Activated CD8-positive, alpha-beta memory T cell treated with anti-CD3 and anti-CD28 coated beads, Interleukin-2, amount 10 ng/mL, durations not matched to agents 7 days and 5 days (primary cell): ENCODE measurements around the gene TAF11L3. TPM values are rescaled to one million over a fixed set of nuclear protein-coding genes. Genes with fewer than 3 reads are reported as not detected.
"Not testable (repeated sequence)": the region's sequence is repeated elsewhere in the genome, so short reads cannot be mapped to it uniquely, and the experiment has no call there.

ENCODE experiments used
- ATAC-seq: fragments of 150-1000 bp; cut with Tn5 transposase; one replicate; pipeline ENCODE4 v1.10.0; 2021; ENCODE audit warnings: moderate library complexity
- CTCF ChIA-PET: fragments of 350-600 bp; sonication (Branson Sonifier 250); formaldehyde crosslinking; loops from one replicate; lab custom pipeline; 2021; ENCODE audit warnings: antibody characterized with exemption; lab: Charles Lee
- DNase-seq: peaks from one replicate; pipeline ENCODE4 v3.0.0-alpha.2; 2020
- H3K27ac Mint-ChIP-seq: one replicate; pipeline ENCODE4 v1.8.0; 2021; ENCODE audit warnings: mild to moderate bottlenecking, mixed read lengths
- H3K27me3 Mint-ChIP-seq: one replicate; pipeline ENCODE4 v1.8.0; 2021; ENCODE audit warnings: mixed read lengths
- H3K36me3 Mint-ChIP-seq: one replicate; pipeline ENCODE4 v1.8.0; 2021; ENCODE audit warnings: mild to moderate bottlenecking, mixed read lengths
- H3K4me1 Mint-ChIP-seq: one replicate; pipeline ENCODE4 v1.8.0; 2021; ENCODE audit warnings: mixed read lengths
- H3K4me3 Mint-ChIP-seq: one replicate; pipeline ENCODE4 v1.8.0; 2021; ENCODE audit warnings: mild to moderate bottlenecking, moderate library complexity, mixed read lengths
- H3K9me3 Mint-ChIP-seq: one replicate; pipeline ENCODE4 v1.8.0; 2022; ENCODE audit warnings: low read depth, mixed read lengths
- total RNA-seq, 2 experiments: library from RNA; stranded (reverse); gene quantifications; one replicate each; pipeline ENCODE4 v1.2.3, GENCODE V29; 2021

Gene TAF11L3
- total RNA-seq, 2 experiments from 2014 or later: not detected

DNA sequence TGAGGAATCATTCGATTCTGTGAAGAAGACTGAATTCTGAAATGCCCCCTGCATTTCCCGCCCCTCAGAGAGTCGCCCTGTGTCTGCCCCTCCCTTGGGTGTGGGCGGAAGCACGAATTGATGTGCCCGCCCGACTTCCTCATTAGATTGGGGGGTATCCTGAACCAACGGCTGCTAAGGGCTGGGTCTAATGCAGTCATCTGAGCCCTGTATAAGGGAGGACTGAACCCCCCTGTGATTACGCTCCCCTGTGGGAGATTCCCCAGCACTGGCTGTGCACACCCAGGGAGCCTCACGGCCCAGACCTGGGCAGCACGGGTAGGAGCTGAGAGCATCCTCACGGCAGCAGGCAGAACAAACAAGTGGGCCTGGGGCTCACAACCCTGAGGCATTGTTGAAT lies 641 bp upstream of the TAF11L3 start:
- H3K27ac Mint-ChIP-seq, DNase-seq, CTCF ChIA-PET: not testable (repeated sequence)

DNA sequence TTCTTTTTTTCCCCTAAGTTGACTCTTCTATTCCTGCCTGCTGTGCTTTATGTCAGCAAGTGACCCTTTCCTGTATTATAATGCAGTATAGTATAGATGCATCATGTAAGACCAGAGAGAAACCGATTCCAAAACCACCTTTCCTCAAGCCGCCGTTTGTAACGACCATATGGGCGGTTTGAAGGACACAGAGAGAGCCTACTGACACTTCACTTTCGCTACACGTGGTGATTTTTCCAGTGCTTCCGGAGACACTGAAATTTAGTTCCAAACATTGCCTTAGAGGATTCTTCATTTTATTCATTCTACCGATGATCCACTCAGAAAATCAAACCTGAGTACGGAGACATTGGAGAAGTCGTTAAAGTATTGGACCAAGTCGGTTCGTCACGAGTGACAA lies 1.3 kb downstream of the TAF11L3 start:
- CTCF ChIA-PET, H3K27me3 Mint-ChIP-seq, H3K4me3 Mint-ChIP-seq, H3K36me3 Mint-ChIP-seq, ATAC-seq, H3K9me3 Mint-ChIP-seq, H3K4me1 Mint-ChIP-seq, H3K27ac Mint-ChIP-seq: not testable (repeated sequence)
- peak; percentile 55 for DNase-seq

More for the DNA sequence above, 641 bp upstream of the TAF11L3 start:
- not testable (repeated sequence) for H3K36me3 Mint-ChIP-seq, ATAC-seq, H3K27me3 Mint-ChIP-seq, H3K4me3 Mint-ChIP-seq, H3K4me1 Mint-ChIP-seq, H3K9me3 Mint-ChIP-seq

DNA sequence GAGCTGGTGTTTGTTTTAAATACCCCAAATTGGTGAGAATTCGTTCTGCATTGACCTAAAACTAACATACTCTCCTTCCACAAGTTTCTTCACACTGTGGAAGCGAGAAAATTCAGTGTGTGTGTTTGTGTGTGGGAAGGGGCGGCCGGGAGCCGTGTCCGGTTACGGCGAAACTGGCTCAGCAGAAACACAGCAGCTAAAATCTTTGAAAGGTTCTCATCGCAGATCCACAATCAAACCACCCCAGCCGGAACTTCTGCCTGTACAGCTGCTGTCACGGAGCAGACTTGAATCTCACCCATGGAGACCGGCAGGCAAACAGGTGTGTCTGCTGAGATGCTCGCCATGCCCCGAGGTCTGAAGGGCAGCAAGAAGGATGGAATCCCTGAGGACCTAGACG lies 3.3 kb downstream of the TAF11L3 start, which contains the start of gene TAF11L4:
TAF11L4 (plus strand) TSS at position 301 of the 400 bp plus-strand sequence.
- ATAC-seq, H3K36me3 Mint-ChIP-seq, H3K4me3 Mint-ChIP-seq, CTCF ChIA-PET, H3K9me3 Mint-ChIP-seq, H3K4me1 Mint-ChIP-seq, H3K27me3 Mint-ChIP-seq, H3K27ac Mint-ChIP-seq, DNase-seq: not testable (repeated sequence)

DNA sequence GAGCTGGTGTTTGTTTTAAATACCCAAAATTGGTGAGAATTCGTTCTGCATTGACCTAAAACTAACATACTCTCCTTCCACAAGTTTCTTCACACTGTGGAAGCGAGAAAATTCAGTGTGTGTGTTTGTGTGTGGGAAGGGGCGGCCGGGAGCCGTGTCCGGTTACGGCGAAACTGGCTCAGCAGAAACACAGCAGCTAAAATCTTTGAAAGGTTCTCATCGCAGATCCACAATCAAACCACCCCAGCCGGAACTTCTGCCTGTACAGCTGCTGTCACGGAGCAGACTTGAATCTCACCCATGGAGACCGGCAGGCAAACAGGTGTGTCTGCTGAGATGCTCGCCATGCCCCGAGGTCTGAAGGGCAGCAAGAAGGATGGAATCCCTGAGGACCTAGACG lies 6.8 kb downstream of the TAF11L3 start, which contains the start of gene TAF11L5:
TAF11L5 (plus strand) TSS at position 301 of the 400 bp plus-strand sequence.
- H3K4me1 Mint-ChIP-seq, H3K27ac Mint-ChIP-seq, CTCF ChIA-PET, H3K36me3 Mint-ChIP-seq, H3K9me3 Mint-ChIP-seq, H3K4me3 Mint-ChIP-seq, H3K27me3 Mint-ChIP-seq, ATAC-seq, DNase-seq: not testable (repeated sequence)

DNA sequence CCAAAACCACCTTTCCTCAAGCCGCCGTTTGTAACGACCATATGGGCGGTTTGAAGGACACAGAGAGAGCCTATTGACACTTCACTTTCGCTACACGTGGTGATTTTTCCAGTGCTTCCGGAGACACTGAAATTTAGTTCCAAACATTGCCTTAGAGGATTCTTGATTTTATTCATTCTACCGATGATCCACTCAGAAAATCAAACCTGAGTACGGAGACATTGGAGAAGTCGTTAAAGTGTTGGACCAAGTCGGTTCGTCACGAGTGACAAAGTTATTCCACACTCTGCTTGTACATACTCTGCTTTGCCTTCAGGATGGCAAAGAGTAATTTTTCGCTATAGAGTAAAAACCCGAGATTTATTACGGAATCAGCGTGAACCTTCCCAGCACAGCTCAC lies 8.3 kb downstream of the TAF11L3 start:
- H3K4me3 Mint-ChIP-seq, H3K9me3 Mint-ChIP-seq, H3K4me1 Mint-ChIP-seq, H3K27me3 Mint-ChIP-seq, H3K36me3 Mint-ChIP-seq, CTCF ChIA-PET, H3K27ac Mint-ChIP-seq, ATAC-seq: not testable (repeated sequence)
- DNase-seq: peak; percentile 54

DNA sequence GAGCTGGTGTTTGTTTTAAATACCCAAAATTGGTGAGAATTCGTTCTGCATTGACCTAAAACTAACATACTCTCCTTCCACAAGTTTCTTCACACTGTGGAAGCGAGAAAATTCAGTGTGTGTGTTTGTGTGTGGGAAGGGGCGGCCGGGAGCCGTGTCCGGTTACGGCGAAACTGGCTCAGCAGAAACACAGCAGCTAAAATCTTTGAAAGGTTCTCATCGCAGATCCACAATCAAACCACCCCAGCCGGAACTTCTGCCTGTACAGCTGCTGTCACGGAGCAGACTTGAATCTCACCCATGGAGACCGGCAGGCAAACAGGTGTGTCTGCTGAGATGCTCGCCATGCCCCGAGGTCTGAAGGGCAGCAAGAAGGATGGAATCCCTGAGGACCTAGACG lies 10.2 kb downstream of the TAF11L3 start, which contains the start of gene TAF11L6:
TAF11L6 (plus strand) TSS at position 301 of the 400 bp plus-strand sequence.
- H3K36me3 Mint-ChIP-seq, H3K9me3 Mint-ChIP-seq, H3K27ac Mint-ChIP-seq: not testable (repeated sequence)

More for the DNA sequence above, 10.2 kb downstream of the TAF11L3 start, which contains the start of gene TAF11L6:
- H3K27me3 Mint-ChIP-seq, H3K4me3 Mint-ChIP-seq, H3K4me1 Mint-ChIP-seq, DNase-seq, ATAC-seq, CTCF ChIA-PET: not testable (repeated sequence)

Other genes with a start within 250 kb of the TAF11L3 start
- not detected for gene TAF11L2, start 20.1 kb upstream of the TAF11L3 start, total RNA-seq
- gene TAF11L4, start 3.4 kb downstream of the TAF11L3 start, total RNA-seq: not detected
- gene TAF11L5, start 6.9 kb downstream of the TAF11L3 start, total RNA-seq: not detected
- gene TAF11L6, start 10.3 kb downstream of the TAF11L3 start, total RNA-seq: not detected
- gene TAF11L7, start 67.4 kb downstream of the TAF11L3 start, total RNA-seq: not detected
- not detected for gene TAF11L8, start 72.6 kb downstream of the TAF11L3 start, total RNA-seq
- gene TAF11L9, start 76.0 kb downstream of the TAF11L3 start, total RNA-seq: not detected
- not detected for gene TAF11L10, start 79.5 kb downstream of the TAF11L3 start, total RNA-seq
- not detected for gene TAF11L11, start 85.8 kb downstream of the TAF11L3 start, total RNA-seq
- gene TAF11L12, start 92.0 kb downstream of the TAF11L3 start, total RNA-seq: not detected
- gene TAF11L13, start 113.7 kb downstream of the TAF11L3 start, total RNA-seq: not detected
- not detected for gene TAF11L14, start 116.1 kb downstream of the TAF11L3 start, total RNA-seq